ENCODE data around the gene CGB3.
"Not testable (repeated sequence)": the region's sequence is repeated elsewhere in the genome, so short reads cannot be mapped to it uniquely, and the experiment has no call there.

The CGB3 gene

GRCh38 chr19:49064029-49064629 lies 40.0 kb upstream of the CGB3 start:
- TF ChIP-seq, protein P1, sequence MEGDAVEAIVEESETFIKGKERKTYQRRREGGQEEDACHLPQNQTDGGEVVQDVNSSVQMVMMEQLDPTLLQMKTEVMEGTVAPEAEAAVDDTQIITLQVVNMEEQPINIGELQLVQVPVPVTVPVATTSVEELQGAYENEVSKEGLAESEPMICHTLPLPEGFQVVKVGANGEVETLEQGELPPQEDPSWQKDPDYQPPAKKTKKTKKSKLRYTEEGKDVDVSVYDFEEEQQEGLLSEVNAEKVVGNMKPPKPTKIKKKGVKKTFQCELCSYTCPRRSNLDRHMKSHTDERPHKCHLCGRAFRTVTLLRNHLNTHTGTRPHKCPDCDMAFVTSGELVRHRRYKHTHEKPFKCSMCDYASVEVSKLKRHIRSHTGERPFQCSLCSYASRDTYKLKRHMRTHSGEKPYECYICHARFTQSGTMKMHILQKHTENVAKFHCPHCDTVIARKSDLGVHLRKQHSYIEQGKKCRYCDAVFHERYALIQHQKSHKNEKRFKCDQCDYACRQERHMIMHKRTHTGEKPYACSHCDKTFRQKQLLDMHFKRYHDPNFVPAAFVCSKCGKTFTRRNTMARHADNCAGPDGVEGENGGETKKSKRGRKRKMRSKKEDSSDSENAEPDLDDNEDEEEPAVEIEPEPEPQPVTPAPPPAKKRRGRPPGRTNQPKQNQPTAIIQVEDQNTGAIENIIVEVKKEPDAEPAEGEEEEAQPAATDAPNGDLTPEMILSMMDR (IDR thresholded peaks at IDR 0.05; ENCODE audit: extremely low read depth, insufficient read depth, missing control alignments): no peak
- in situ Hi-C loops (cut with MboI; ENCODE audit: low pct_unique_long_range_greater_than_20kb, low sequenced_read_pairs, unreplicated experiment): no loop called here
- no peak for DNase-seq (ENCODE audit: low spot score)

GRCh38 chr19:49061445-49061844 lies 37.3 kb upstream of the CGB3 start:
- TF ChIP-seq, protein P1 (IDR thresholded peaks at IDR 0.05; ENCODE audit: extremely low read depth, insufficient read depth, missing control alignments): no peak
- DNase-seq (ENCODE audit: low spot score): no peak
- in situ Hi-C loops (cut with MboI; ENCODE audit: low pct_unique_long_range_greater_than_20kb, low sequenced_read_pairs, unreplicated experiment): no loop called here

DNA sequence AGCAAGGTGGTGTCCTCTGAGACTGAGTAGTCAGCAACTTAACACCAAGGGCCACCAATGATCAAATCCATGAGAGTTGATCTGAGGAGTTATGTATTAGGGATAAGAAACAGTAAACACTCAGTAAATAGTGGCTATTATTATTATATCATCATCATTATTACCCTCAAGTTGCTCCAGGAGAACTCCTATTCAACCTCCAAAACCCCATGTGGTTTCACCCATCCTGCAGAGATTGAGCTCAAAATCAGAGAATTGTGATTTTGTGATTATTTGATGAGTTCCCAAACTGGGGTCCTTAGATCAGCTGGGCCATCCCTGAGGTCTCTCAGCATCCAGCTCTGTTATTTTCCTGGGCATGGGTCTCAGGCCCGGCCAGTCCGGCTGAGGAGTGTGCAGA lies 36.9 kb upstream of the CGB3 start:
- in situ Hi-C loops (cut with MboI; ENCODE audit: low pct_unique_long_range_greater_than_20kb, low sequenced_read_pairs, unreplicated experiment): no loop called here
- no peak for DNase-seq (ENCODE audit: low spot score)
- TF ChIP-seq, protein P1 (IDR thresholded peaks at IDR 0.05; ENCODE audit: extremely low read depth, insufficient read depth, missing control alignments): no peak

DNA sequence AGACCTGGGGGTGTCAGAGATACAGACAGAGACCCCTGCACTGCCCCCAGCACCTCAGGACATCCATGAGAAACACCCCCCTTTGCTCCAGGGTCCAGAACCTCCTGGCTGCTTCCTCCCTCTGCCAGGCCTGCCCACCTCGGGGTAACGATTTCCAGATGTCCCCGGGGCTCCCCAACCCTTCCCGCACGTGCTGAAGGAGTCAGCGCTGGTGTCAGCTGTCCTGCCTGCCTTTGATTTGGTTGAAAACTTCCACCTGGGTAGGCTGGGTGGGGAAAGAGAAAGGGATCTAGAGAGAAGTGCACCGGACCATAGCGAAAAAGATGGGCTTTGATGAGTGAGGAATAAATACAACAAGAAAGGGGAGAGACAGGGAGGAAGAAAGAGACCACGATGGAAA lies 34.9 kb upstream of the CGB3 start:
- in situ Hi-C loops (cut with MboI; ENCODE audit: low pct_unique_long_range_greater_than_20kb, low sequenced_read_pairs, unreplicated experiment): no loop called here
- TF ChIP-seq, protein P1 (IDR thresholded peaks at IDR 0.05; ENCODE audit: extremely low read depth, insufficient read depth, missing control alignments): no peak
- peak; percentile 19 for DNase-seq (ENCODE audit: low spot score)

GRCh38 chr19:49058562-49058961 lies 34.4 kb upstream of the CGB3 start:
- TF ChIP-seq, protein P1 (IDR thresholded peaks at IDR 0.05; ENCODE audit: extremely low read depth, insufficient read depth, missing control alignments): no peak
- DNase-seq (ENCODE audit: low spot score): peak; percentile 68
- in situ Hi-C loops (cut with MboI; ENCODE audit: low pct_unique_long_range_greater_than_20kb, low sequenced_read_pairs, unreplicated experiment): no loop called here

DNA sequence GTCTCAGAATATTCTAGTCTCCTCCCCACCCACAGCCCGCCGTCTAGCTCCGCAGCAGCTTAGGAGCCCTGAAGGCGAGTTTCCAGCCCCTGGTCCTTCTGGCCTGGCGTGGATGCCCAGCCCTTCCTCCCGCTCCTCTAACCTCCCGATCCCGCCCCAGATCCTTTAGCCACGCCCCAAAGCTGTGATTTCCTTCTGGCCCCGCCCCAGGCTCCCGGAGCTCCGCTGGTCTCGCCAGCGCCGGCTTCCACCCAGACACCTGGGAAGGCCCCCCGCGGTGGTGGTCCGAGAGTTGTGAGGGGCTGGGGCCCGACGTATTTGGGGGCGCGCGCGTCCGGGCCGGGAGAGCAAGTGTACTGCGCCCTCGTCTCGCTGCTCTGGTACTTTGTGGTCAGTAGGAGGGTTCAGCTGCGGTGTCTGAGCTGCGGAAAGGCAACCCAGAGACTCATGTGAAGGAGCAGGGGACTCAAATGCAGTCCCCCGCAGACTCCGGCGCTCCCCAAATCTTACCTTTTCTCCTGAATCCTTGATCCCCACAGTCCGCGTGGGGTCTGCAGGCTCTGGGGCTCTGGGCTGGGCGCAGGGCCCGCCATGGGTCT lies 33.6 kb upstream of the CGB3 start, which contains the start of gene CGB7:
Gene CGB7 (minus strand): TSS at position 114 of the 599 bp plus-strand sequence. CDS start 2,374 bp downstream, outside the sequence.
- DNase-seq (ENCODE audit: low spot score): no peak
- in situ Hi-C loops (cut with MboI; ENCODE audit: low pct_unique_long_range_greater_than_20kb, low sequenced_read_pairs, unreplicated experiment): no loop called here
- TF ChIP-seq, protein P1 (IDR thresholded peaks at IDR 0.05; ENCODE audit: extremely low read depth, insufficient read depth, missing control alignments): no peak

DNA sequence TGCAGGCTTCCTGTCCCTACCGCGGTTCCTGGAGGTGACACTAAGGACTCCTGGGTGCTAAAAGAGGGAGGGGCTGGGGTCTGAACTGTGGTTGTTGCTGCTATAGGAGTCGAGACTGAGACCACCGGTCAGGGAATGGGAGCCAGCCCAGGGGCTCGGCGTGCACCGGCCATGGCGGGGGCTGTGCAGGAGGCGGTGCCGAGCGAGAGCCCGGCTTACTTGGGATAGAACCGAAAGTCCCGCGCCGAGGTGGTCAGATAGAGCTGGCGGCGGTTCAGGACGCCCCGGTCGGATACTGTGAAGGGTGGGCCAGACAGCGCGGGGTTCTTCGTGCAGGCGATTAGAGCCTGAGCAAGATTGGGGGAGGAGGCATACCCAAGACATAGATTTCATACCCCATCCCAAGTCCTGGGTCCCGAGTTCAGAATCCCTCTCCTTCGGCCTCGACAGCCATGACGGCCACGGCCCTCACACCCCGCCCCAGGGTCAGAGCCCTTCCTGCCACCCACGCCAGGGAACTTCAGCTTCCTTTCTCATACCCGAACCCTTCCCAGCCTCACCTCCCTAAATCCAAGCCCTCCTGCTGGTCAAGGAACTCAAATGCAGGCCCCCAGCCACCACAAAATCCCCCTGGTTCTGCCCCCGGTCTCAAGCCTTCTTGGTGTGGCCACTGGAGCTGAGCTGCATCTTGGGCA lies 32.9 kb upstream of the CGB3 start:
- DNase-seq (ENCODE audit: low spot score); in situ Hi-C loops (cut with MboI; ENCODE audit: low pct_unique_long_range_greater_than_20kb, low sequenced_read_pairs, unreplicated experiment): not testable (repeated sequence)

All from GM13977 (cell line).